Tibial artery (tissue), 4 donors: ENCODE measurements around the gene ZRANB3.
"Not testable (repeated sequence)": the region's sequence is repeated elsewhere in the genome, so short reads cannot be mapped to it uniquely, and the experiment has no call there.

Source experiments
- DNase-seq, 2 donors: peaks; one replicate each; pipeline ENCODE4 v3.0.0-alpha.2; 2019
- H3K27ac ChIP-seq, 2 donors: fragments of 200-600 bp; sonication (generic) in 1 of 2; 1 replicate in 1 of 2; 2 replicates in 1 of 2; pipeline ENCODE4 v1.5.1; 2018 to 2019; ENCODE audit warnings: mild to moderate bottlenecking in 1 of 2
- H3K27me3 ChIP-seq, 2 donors: fragments of 200-600 bp; sonication (generic) in 1 of 2; one replicate each; pipeline versions ENCODE4 v1.5.1 to v1.6.0; 2016 to 2019
- H3K36me3 ChIP-seq, 3 donors: fragments of 200-600 bp; sonication (generic) in 2 of 3; one replicate each; pipeline ENCODE4 v1.5.1; 2016 to 2019; ENCODE audit warnings: mild to moderate bottlenecking in 2 of 3
- H3K4me1 ChIP-seq, 4 donors: fragments of 200-600 bp; sonication (generic) in 2 of 4; 1 replicate in 3 of 4; 2 replicates in 1 of 4; pipeline ENCODE4 v1.5.1; 2016 to 2019
- H3K4me3 ChIP-seq, 2 donors: fragments of 200-600 bp; sonication (generic) in 1 of 2; 1 replicate in 1 of 2; 2 replicates in 1 of 2; pipeline ENCODE4 v1.5.1; 2018 to 2019; ENCODE audit warnings: mild to moderate bottlenecking in 2 of 2
- H3K9me3 ChIP-seq, 3 donors: fragments of 200-600 bp; sonication (generic) in 1 of 3; one replicate each; pipeline ENCODE4 v1.5.1; 2016 to 2019
- intact Hi-C: fragments of 100-400 bp; cut with DNase I; formaldehyde crosslinking; loops from one replicate; pipeline ENCODE4 v1.15.0; 2023; ENCODE audit warnings: low total_unique reads
- TF ChIP-seq, protein P1 (sequence below), 2 experiments: fragments of 200-600 bp in 1 of 2; fragments of 450-650 bp in 1 of 2; IDR thresholded peaks; one replicate each; pipeline ENCODE4 v1.5.1; 2017 to 2019; ENCODE audit warnings: antibody characterized with exemption in 2 of 2, mild to moderate bottlenecking in 1 of 2, moderate library complexity in 1 of 2

The ZRANB3 gene

DNA sequence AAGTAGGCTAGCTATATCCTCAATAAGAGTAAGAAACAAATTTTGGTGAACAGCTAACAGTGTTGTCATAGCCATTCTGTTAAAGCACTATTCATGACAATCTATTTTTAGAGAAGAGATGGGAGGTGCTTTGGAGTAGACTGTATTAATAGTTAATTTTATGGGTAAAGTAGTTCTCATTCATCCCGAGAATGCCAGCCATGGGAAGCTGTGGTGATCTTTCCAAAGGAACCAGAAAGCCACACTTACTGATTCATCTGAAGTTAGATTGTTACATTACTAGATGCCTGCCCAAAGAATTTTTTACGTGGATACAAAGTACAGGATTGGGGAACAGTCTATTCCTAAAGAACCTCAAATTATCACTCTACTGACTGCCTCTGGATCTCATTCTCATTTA is 74.6 kb downstream of the ZRANB3 start:
- no peaks in the 10 kb centered on the region for H3K36me3 ChIP-seq
- no peaks in the 10 kb centered on the region for H3K4me1 ChIP-seq
- DNase-seq: no peak
- peaks cover 0 to 12% (median 8%) of the 10 kb centered on the region in 3 donors for H3K9me3 ChIP-seq
- H3K27ac ChIP-seq: no peak overlapping the region
- intact Hi-C loops: no loop called here
- no peak overlapping the region for H3K4me3 ChIP-seq
- no peaks in the 10 kb centered on the region for H3K27me3 ChIP-seq
- TF ChIP-seq, protein P1, sequence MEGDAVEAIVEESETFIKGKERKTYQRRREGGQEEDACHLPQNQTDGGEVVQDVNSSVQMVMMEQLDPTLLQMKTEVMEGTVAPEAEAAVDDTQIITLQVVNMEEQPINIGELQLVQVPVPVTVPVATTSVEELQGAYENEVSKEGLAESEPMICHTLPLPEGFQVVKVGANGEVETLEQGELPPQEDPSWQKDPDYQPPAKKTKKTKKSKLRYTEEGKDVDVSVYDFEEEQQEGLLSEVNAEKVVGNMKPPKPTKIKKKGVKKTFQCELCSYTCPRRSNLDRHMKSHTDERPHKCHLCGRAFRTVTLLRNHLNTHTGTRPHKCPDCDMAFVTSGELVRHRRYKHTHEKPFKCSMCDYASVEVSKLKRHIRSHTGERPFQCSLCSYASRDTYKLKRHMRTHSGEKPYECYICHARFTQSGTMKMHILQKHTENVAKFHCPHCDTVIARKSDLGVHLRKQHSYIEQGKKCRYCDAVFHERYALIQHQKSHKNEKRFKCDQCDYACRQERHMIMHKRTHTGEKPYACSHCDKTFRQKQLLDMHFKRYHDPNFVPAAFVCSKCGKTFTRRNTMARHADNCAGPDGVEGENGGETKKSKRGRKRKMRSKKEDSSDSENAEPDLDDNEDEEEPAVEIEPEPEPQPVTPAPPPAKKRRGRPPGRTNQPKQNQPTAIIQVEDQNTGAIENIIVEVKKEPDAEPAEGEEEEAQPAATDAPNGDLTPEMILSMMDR (IDR thresholded peaks at IDR 0.05): no peak

DNA sequence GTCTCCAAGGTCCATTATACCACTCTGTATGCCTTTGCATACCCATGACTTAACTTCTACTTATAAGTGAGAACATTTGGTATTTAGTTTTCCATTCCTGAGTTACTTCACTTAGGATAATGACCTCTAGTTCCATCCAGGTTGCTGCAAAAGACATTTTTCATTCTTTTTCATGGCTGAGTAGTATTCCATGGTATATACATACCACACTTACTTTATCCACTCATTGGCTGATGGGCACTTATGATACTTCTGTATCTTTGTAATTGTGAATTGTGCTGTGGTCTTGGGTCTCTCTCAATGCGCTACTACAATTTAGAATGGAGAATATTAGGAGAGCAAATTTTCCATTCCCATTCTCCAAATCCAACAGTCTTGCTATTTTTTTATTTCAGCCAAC is 76.4 kb downstream of the ZRANB3 start:
- H3K36me3 ChIP-seq: no peaks in the 10 kb centered on the region

DNA sequence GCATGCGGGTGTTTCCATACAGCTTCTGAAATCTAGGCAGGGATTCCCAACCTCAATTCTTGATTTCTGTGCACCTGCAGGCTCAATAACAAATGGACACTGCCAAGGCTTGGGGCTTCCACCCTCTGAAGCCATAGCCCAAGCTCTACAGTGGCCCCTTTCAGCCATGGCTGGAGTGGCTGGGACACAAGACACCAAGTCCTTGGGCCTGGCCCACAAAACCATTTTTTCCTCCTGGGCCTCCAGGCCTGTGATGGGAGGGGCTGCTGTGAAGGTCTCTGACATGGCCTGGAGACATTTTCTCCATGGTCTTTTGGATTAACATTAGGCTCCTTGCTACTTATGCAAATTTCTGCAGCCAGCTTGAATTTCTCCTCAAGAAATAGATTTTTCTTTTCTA is 78.0 kb downstream of the ZRANB3 start:
- H3K27ac ChIP-seq, H3K4me3 ChIP-seq, H3K36me3 ChIP-seq, DNase-seq, H3K27me3 ChIP-seq, H3K4me1 ChIP-seq, intact Hi-C loops: not testable (repeated sequence)
- H3K9me3 ChIP-seq: peaks cover 0 to 12% (median 8%) of the 10 kb centered on the region in 3 donors

More for the DNA sequence above, 76.4 kb downstream of the ZRANB3 start:
- Histone ChIP-seq H3K4me1 (no peaks in the 10 kb centered on the region), H3K27ac (no peak overlapping the region), H3K27me3 (no peaks in the 10 kb centered on the region), H3K4me3 (no peak overlapping the region), H3K9me3 (peaks cover 0 to 12% (median 8%) of the 10 kb centered on the region in 3 donors)
- TF ChIP-seq, protein P1 (IDR thresholded peaks at IDR 0.05): no peak
- intact Hi-C loops: no loop called here
- DNase-seq: no peak

DNA sequence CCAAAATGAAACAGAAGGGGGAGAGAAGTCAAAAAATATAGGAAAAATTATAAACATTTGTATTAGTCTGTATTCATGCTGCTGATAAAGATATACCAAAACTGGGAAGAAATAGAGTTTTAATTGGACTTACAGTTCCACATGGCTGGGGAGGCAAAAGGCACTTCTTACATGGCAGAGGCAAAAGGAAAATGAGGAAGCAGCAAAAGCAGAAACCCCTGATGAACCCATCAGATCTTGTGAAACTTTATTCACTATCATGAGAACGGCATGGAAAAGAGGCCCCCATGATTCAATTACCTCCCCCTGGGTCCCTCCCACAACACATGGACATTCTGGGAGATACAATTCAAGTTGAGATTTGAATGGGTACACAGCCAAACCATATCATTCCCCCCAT is 79.1 kb downstream of the ZRANB3 start:
- DNase-seq: no peak
- Histone ChIP-seq H3K27me3 (no peaks in the 10 kb centered on the region), H3K27ac (no peak overlapping the region), H3K36me3 (no peaks in the 10 kb centered on the region), H3K4me1 (no peaks in the 10 kb centered on the region), H3K4me3 (no peak overlapping the region), H3K9me3 (peaks cover 0 to 12% (median 8%) of the 10 kb centered on the region in 3 donors)
- TF ChIP-seq, protein P1 (IDR thresholded peaks at IDR 0.05): no peak
- intact Hi-C loops: no loop called here

DNA sequence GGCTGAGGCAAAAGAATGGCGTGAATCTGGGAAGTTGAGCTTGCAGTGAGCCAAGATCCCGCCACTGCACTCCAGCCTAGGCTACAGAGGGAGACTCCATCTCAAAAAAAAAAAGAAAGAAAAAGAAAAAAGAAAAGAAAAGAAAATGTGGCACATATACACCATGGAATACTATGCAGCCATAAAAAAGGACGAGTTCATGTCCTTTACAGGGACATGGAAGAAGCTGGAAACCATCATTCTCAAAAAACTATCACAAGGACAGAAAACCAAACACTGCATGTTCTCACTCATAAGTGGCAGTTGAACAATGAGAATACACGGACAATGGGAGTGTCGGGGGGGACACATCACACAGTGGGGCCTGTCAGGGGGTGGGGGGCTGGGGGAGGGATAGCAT is 88.0 kb downstream of the ZRANB3 start:
- H3K4me1 ChIP-seq, H3K9me3 ChIP-seq, H3K27me3 ChIP-seq, H3K27ac ChIP-seq, intact Hi-C loops, DNase-seq, H3K4me3 ChIP-seq, H3K36me3 ChIP-seq: not testable (repeated sequence)

DNA sequence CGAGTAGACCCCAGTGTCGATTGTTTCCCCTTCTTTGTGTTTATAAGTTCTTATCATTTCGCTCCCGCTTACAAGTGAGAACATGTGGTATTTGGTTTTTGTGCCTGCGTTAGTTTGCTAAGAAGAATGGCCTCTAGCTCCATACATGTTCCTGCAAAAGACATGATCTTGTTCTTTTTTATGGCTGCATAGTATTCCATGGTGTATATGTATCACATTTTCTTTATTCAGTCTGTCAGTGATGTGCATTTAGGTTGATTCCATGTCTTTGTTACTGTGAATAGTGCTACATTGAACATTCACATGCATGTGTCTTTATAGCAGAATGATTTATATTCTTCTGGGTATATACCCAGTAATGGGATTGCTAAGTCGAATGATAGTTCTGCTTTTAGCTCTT is 95.9 kb downstream of the ZRANB3 start:
- H3K9me3 ChIP-seq, H3K4me1 ChIP-seq, intact Hi-C loops: not testable (repeated sequence)

DNA sequence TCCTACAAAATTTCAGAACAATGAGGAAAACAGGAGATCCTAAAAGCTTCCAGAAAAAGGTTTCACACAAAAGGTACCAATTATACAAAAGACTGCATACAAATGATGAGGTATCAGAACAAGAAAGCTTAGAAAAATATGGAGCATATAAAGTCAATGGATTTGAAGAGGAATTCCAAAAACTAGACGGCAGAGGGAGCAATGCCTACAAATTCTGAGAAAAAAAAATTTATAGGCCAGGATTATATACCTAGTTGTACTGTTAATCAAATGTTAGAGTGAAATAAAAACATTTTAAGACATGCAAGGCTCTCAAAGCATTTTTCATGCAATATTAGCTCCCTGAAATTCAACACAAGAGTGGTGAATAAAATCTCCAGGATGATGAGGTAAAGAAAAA is 106.2 kb downstream of the ZRANB3 start:
- no peak overlapping the region for H3K4me3 ChIP-seq
- H3K9me3 ChIP-seq: peaks cover 0 to 10% (median 0%) of the 10 kb centered on the region in 3 donors
- no peak overlapping the region for H3K27ac ChIP-seq
- TF ChIP-seq, protein P1 (IDR thresholded peaks at IDR 0.05): no peak
- no peaks in the 10 kb centered on the region for H3K4me1 ChIP-seq
- H3K36me3 ChIP-seq: peaks cover 0 to 10% (median 0%) of the 10 kb centered on the region in 3 donors
- H3K27me3 ChIP-seq: no peaks in the 10 kb centered on the region
- intact Hi-C loops: no loop called here
- DNase-seq: no peak

More for the DNA sequence above, 95.9 kb downstream of the ZRANB3 start:
- H3K27me3 ChIP-seq, H3K4me3 ChIP-seq, H3K27ac ChIP-seq, H3K36me3 ChIP-seq, DNase-seq: not testable (repeated sequence)
